ENCODE measurements around the gene ABHD17A. TPM values are rescaled to one million over a fixed set of nuclear protein-coding genes. Genes with fewer than 3 reads are reported as not detected.

ABHD17A gene
- total and polyA plus RNA-seq, 9 of the 15 experiments (the other 6 are each of a cell fraction or from before 2014, with no cell fraction given) = 0.04 to 135 (median 21.8) TPM; not detected in 1

DNA sequence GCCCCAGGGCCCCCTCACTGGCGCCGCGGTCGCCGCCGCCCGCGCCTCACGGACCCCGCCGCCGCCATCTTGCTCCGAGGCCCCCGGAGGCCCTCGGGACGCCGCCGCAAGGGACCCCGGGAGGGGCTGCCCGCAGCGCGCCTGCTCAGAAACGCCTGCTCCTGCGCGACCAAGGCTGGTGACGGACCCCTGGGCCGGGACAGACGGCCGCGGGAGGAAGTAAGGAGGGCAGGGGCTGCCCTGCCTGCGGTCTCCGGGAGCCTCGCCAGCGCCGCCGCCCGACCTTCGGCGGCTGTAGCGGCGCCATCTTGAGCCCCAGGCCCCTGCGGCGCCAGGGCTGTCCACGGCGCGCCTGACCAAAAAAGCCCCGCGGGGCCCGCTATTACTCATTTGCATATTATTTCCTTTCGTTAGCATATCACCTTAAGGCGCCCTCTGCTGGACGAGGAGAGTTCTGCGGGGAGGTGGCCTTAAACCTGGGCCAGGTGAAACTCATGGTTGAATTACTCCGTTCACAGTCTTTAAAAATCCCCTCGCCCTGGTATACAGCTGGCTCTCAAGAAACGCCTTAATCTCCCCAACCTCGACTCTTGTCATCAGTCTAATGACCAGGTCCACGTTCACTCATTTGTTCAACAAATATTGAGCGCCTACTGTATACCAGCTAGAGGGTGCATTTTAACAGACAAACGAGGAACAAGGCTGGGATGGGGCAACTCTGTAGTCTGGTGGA, 36.7 kb downstream of the ABHD17A start, which contains the start of gene REXO1 (continued):
- TF ChIP-seq FOXA1 (IDR thresholded peaks at IDR 0.05; ENCODE audit: borderline replicate concordance) (no peak), FOXP1 (CRISPR knock-in tag; IDR thresholded peaks at IDR 0.05) (no peak), NCOA6 (IDR thresholded peaks at IDR 0.05) (no peak), SMAD4 (CRISPR knock-in tag; conservative IDR thresholded peaks at IDR 0.05) (peak; percentile 84; the same call in 1 of the 2 replicates), CCAR2 (IDR thresholded peaks at IDR 0.05; ENCODE audit: low read depth, low read length) (no peak), KLF10 (CRISPR knock-in tag; IDR thresholded peaks at IDR 0.05) (no peak), ETV6 (IDR thresholded peaks at IDR 0.05; ENCODE audit: borderline replicate concordance in 1 of 2, low read depth in 2 of 2, low read length in 1 of 2) (no peak), ETV6 (CRISPR knock-in tag; IDR thresholded peaks at IDR 0.05; ENCODE audit: borderline replicate concordance) (no peak), SMAD2 (IDR thresholded peaks at IDR 0.05; ENCODE audit: low read depth, low read length) (no peak), BRD4 (IDR thresholded peaks at IDR 0.05) (no peak), FOS (IDR thresholded peaks at IDR 0.05; ENCODE audit: extremely low read depth, insufficient read length) (no peak), MYBL2 (IDR thresholded peaks at IDR 0.05; ENCODE audit: low read depth) (no peak), MYBL2 (CRISPR knock-in tag; IDR thresholded peaks at IDR 0.05; ENCODE audit: borderline replicate concordance) (no peak), ZFX (CRISPR knock-in tag; IDR thresholded peaks at IDR 0.05) (peak; percentile 51)
- TF ChIP-seq, protein P1, sequence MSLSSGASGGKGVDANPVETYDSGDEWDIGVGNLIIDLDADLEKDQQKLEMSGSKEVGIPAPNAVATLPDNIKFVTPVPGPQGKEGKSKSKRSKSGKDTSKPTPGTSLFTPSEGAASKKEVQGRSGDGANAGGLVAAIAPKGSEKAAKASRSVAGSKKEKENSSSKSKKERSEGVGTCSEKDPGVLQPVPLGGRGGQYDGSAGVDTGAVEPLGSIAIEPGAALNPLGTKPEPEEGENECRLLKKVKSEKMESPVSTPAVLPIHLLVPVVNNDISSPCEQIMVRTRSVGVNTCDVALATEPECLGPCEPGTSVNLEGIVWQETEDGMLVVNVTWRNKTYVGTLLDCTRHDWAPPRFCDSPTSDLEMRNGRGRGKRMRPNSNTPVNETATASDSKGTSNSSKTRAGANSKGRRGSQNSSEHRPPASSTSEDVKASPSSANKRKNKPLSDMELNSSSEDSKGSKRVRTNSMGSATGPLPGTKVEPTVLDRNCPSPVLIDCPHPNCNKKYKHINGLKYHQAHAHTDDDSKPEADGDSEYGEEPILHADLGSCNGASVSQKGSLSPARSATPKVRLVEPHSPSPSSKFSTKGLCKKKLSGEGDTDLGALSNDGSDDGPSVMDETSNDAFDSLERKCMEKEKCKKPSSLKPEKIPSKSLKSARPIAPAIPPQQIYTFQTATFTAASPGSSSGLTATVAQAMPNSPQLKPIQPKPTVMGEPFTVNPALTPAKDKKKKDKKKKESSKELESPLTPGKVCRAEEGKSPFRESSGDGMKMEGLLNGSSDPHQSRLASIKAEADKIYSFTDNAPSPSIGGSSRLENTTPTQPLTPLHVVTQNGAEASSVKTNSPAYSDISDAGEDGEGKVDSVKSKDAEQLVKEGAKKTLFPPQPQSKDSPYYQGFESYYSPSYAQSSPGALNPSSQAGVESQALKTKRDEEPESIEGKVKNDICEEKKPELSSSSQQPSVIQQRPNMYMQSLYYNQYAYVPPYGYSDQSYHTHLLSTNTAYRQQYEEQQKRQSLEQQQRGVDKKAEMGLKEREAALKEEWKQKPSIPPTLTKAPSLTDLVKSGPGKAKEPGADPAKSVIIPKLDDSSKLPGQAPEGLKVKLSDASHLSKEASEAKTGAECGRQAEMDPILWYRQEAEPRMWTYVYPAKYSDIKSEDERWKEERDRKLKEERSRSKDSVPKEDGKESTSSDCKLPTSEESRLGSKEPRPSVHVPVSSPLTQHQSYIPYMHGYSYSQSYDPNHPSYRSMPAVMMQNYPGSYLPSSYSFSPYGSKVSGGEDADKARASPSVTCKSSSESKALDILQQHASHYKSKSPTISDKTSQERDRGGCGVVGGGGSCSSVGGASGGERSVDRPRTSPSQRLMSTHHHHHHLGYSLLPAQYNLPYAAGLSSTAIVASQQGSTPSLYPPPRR (CRISPR knock-in tag; IDR thresholded peaks at IDR 0.05; ENCODE audit: borderline replicate concordance) = no peak
- TF ChIP-seq, protein P2, sequence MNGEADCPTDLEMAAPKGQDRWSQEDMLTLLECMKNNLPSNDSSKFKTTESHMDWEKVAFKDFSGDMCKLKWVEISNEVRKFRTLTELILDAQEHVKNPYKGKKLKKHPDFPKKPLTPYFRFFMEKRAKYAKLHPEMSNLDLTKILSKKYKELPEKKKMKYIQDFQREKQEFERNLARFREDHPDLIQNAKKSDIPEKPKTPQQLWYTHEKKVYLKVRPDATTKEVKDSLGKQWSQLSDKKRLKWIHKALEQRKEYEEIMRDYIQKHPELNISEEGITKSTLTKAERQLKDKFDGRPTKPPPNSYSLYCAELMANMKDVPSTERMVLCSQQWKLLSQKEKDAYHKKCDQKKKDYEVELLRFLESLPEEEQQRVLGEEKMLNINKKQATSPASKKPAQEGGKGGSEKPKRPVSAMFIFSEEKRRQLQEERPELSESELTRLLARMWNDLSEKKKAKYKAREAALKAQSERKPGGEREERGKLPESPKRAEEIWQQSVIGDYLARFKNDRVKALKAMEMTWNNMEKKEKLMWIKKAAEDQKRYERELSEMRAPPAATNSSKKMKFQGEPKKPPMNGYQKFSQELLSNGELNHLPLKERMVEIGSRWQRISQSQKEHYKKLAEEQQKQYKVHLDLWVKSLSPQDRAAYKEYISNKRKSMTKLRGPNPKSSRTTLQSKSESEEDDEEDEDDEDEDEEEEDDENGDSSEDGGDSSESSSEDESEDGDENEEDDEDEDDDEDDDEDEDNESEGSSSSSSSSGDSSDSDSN (IDR thresholded peaks at IDR 0.05; ENCODE audit: borderline replicate concordance in 1 of 2, low read depth in 2 of 2, low read length in 2 of 2) = no peak
- TF ChIP-seq, protein P3, sequence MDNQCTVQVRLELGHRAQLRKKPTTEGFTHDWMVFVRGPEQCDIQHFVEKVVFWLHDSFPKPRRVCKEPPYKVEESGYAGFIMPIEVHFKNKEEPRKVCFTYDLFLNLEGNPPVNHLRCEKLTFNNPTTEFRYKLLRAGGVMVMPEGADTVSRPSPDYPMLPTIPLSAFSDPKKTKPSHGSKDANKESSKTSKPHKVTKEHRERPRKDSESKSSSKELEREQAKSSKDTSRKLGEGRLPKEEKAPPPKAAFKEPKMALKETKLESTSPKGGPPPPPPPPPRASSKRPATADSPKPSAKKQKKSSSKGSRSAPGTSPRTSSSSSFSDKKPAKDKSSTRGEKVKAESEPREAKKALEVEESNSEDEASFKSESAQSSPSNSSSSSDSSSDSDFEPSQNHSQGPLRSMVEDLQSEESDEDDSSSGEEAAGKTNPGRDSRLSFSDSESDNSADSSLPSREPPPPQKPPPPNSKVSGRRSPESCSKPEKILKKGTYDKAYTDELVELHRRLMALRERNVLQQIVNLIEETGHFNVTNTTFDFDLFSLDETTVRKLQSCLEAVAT (IDR thresholded peaks at IDR 0.05) = 0 out of 4 replicates have a peak, but pooled peaks of 1 of the 2 experiments have one; percentile 25
- TF ChIP-seq, protein P4, sequence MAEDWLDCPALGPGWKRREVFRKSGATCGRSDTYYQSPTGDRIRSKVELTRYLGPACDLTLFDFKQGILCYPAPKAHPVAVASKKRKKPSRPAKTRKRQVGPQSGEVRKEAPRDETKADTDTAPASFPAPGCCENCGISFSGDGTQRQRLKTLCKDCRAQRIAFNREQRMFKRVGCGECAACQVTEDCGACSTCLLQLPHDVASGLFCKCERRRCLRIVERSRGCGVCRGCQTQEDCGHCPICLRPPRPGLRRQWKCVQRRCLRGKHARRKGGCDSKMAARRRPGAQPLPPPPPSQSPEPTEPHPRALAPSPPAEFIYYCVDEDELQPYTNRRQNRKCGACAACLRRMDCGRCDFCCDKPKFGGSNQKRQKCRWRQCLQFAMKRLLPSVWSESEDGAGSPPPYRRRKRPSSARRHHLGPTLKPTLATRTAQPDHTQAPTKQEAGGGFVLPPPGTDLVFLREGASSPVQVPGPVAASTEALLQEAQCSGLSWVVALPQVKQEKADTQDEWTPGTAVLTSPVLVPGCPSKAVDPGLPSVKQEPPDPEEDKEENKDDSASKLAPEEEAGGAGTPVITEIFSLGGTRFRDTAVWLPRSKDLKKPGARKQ (CRISPR knock-in tag; IDR thresholded peaks at IDR 0.05) = no peak

Measured in K562 (cell line).